GM12891 (cell line): ENCODE measurements around the gene STATH. TPM values are rescaled to one million over a fixed set of nuclear protein-coding genes. Genes with fewer than 3 reads are reported as not detected.

Experiments used
- DNase-seq: peaks from one replicate; pipeline ENCODE4 v3.0.0; 2011; ENCODE audit warnings: low spot score; ENCODE audit not compliant: insufficient read length
- FAIRE-seq: peaks from 2 replicates; lab custom pipeline; 2011; peaks lifted over from hg19 to GRCh38; lab: Jason Lieb, UNC
- PAX5 ChIP-seq: IDR thresholded peaks from 2 replicates; pipeline ENCODE4 v1.6.1; 2011; ENCODE audit warnings: low read length, moderate library complexity, mild to moderate bottlenecking; ENCODE audit not compliant: insufficient read depth, severe bottlenecking
- POLR2A ChIP-seq: IDR thresholded peaks from 2 replicates; pipeline ENCODE4 v1.6.1; 2011; ENCODE audit warnings: low read depth, low read length, control low read depth
- POLR2AphosphoS5 ChIP-seq: IDR thresholded peaks from 2 replicates; pipeline ENCODE4 v1.6.1; 2011; ENCODE audit warnings: low read depth, low read length, control low read depth
- POU2F2 ChIP-seq: IDR thresholded peaks from 2 replicates; pipeline ENCODE4 v1.6.1; 2011; ENCODE audit warnings: low read depth, mild to moderate bottlenecking, control low read depth, low read length, moderate library complexity
- SPI1 ChIP-seq: IDR thresholded peaks from 2 replicates; pipeline ENCODE4 v1.6.1; 2011; ENCODE audit warnings: low read depth, low read length, control low read depth
- TAF1 ChIP-seq: IDR thresholded peaks from 2 replicates; pipeline ENCODE4 v1.6.1; 2011; ENCODE audit warnings: low read depth, low read length, control low read depth
- polyA plus RNA-seq: library from polyadenylated mRNA; unstranded; fragments of >200 nt; gene quantifications from one replicate; pipeline ENCODE4 v1.2.1, GENCODE V29; 2012; ENCODE audit warnings: low read depth, missing spikeins, inconsistent platforms; ENCODE audit not compliant: missing spikeins

The STATH gene
- not detected for polyA plus RNA-seq

DNA sequence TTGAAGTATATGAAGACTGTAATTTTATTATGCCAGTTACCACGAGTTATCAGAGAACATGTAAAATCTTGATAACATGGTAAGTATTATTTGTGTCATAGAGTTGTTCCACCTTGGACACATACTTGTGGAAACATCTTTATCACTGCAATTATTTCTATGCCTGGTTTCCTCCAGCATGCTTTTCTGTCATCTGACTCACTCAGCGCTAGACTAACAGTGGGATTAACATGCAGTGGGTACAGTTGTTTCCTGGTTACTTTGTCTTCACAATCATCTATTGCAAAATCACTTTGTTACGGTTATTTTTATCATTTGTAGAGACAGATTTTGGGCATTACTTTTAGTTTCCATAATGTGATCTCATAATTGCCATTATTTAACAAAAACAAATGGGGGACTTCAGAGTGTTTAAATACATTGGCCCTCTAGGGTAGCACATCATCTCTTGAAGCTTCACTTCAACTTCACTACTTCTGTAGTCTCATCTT lies at the start of gene STATH:
TSS of gene STATH (plus strand) at position 441 of the 491 bp plus-strand sequence. CDS start 2,472 bp downstream, outside the sequence.
- no peak for FAIRE-seq
- DNase-seq, result no peak
- TF ChIP-seq POU2F2 (no peak), POLR2AphosphoS5 (no peak), SPI1 (no peak), TAF1 (no peak), POLR2A (no peak), PAX5 (no peak)

GRCh38 chr4:69951602-69952001 lies 44.2 kb upstream of the STATH start:
- DNase-seq, result no peak
- no peak for FAIRE-seq
- no peak for TF ChIP-seq TAF1

DNA sequence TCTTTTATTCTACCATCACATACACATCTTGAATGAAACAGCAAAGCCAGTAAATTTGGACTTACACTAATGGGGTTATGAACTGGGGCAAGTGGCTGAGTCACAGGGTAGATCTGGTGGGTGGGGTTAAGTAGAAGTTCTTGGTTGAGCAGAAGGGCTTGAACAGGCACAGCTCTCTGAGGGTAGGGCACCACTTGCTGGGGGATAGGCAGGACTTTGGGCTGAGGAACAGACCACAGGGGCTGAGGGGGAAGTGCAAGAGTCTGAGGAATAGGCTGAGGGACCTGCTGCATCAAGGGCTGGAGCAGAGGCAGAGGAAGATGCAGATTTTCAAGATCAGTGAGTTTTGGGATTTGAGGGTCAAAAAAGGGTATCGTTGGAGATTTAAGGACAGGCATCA lies 38.6 kb upstream of the STATH start:
- FAIRE-seq (no peak), DNase-seq (no peak)
- TF ChIP-seq POLR2AphosphoS5 (no peak), PAX5 (no peak), POLR2A (no peak), SPI1 (no peak), TAF1 (no peak), POU2F2 (no peak)

GRCh38 chr4:69965628-69966027 lies 30.1 kb upstream of the STATH start, which contains the start of gene CSN2:
TSS of gene CSN2 (minus strand) at chr4:69965728. CDS start at chr4:69960995, 4,733 bp downstream.
- no peak for FAIRE-seq
- TF ChIP-seq POU2F2, result no peak
- TF ChIP-seq PAX5, result no peak
- no peak for DNase-seq

DNA sequence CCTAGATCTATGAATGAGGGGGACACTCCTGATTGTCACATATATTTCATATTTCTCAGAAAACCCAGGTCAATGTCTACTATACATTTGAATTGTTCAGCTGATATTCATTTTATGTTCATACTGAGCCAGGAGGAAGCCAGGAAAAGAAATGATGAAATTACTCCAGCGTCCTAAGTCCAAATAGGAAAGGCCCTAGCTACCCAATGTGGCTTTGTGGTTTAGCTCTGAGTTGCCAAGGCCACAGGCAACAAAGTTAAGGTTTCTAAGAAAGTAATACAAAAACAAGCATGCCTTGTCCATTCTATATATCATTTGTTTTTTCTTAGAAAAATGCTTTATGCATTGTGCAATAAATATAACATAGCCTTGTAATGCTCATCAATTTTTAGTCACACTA lies 25.7 kb upstream of the STATH start:
- FAIRE-seq (no peak), DNase-seq (no peak)
- TF ChIP-seq POU2F2, result no peak
- TF ChIP-seq TAF1, result no peak
- no peak for TF ChIP-seq POLR2AphosphoS5
- no peak for TF ChIP-seq POLR2A
- no peak for TF ChIP-seq SPI1
- TF ChIP-seq PAX5, result no peak

- no peak for TF ChIP-seq POU2F2
- TF ChIP-seq TAF1, result no peak
- no peak for TF ChIP-seq SPI1
- TF ChIP-seq POLR2A, result no peak
- no peak for TF ChIP-seq POLR2AphosphoS5
- TF ChIP-seq PAX5, result no peak
- no peak for FAIRE-seq
- DNase-seq, result no peak
These were observed 21.1 kb upstream of the STATH start for GRCh38 chr4:69974631-69975030.

DNA sequence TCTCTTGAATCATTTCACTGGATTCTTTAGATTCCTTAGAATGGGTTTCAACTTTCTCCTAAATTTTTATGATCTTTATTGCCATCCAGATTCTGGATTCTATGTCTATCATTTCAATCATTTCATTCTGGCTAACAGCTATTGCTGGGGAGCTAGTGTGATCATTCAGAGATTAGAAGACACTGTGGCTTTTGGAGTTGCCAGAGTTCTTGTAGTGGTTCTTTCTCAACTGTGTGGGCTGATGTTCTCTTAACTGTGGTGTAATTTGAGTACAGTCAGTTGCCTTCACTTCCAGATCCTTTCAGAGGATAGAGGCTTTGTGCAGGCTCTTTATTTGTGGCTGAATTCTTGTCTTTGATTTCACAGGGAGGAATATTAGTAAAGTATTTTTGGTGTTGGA lies 18.2 kb upstream of the STATH start:
- no peak for DNase-seq
- FAIRE-seq, result no peak
- TF ChIP-seq POLR2AphosphoS5 (no peak), TAF1 (no peak), PAX5 (no peak), POLR2A (no peak), SPI1 (no peak), POU2F2 (no peak)

DNA sequence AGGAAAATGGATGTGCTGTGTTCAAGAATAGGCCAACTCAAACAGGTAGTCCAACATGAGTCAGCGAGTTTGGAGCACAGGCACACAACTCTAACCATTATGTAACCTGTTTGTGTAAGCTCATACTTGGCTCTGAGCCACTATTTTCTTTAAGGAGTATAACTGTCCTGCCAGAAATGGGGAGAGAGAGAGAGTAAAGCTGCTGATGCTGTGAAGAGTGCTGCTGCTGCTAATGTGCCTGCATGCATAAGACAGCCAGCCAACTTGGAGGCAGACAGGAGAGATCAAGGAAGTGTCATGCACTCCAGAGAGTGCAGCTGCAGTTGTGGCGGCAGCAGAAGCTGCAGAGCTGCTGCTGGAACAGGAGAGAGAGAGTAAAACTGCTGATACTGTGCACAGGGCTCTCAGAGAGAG lies 11.7 kb upstream of the STATH start:
- DNase-seq, result no peak
- no peak for FAIRE-seq
- no peak for TF ChIP-seq POU2F2
- no peak for TF ChIP-seq POLR2AphosphoS5
- TF ChIP-seq TAF1, result no peak
- TF ChIP-seq PAX5, result no peak
- TF ChIP-seq SPI1, result no peak
- no peak for TF ChIP-seq POLR2A

GRCh38 chr4:69986663-69987062 lies 9.1 kb upstream of the STATH start:
- TF ChIP-seq SPI1, result no peak
- no peak for FAIRE-seq

GRCh38 chr4:69991016-69991415 lies 4.8 kb upstream of the STATH start:
- TF ChIP-seq POLR2A, result no peak
- no peak for TF ChIP-seq PAX5
- no peak for TF ChIP-seq POU2F2
- TF ChIP-seq TAF1, result no peak
- no peak for TF ChIP-seq POLR2AphosphoS5
- TF ChIP-seq SPI1, result no peak
- FAIRE-seq (no peak), DNase-seq (no peak)

More at GRCh38 chr4:69986663-69987062, 9.1 kb upstream of the STATH start:
- no peak for DNase-seq

- no peak for TF ChIP-seq PAX5
- no peak for TF ChIP-seq TAF1
- TF ChIP-seq POLR2A, result no peak
- no peak for TF ChIP-seq SPI1
- no peak for DNase-seq
- FAIRE-seq, result no peak
These were observed 984 bp upstream of the STATH start for GRCh38 chr4:69994782-69995181.
